ENCODE measurements around the gene NOL4L.

NOL4L gene

GRCh38 chr20:32456869-32457478 lies 128.2 kb downstream of the NOL4L start:
- DNase-seq (ENCODE audit: low read depth) = no peak

- DNase-seq (ENCODE audit: low read depth) = no peak
Measured at GRCh38 chr20:32455901-32456701, 129.0 kb downstream of the NOL4L start.

GRCh38 chr20:32455171-32455900 lies 129.8 kb downstream of the NOL4L start:
- DNase-seq (ENCODE audit: low read depth) = no peak

GRCh38 chr20:32454164-32455145 lies 130.7 kb downstream of the NOL4L start:
- DNase-seq (ENCODE audit: low read depth) = no peak

- DNase-seq (ENCODE audit: low read depth) = no peak
Measured at GRCh38 chr20:32453467-32454163, 131.5 kb downstream of the NOL4L start.

GRCh38 chr20:32452776-32453466 lies 132.2 kb downstream of the NOL4L start:
- no peak for DNase-seq (ENCODE audit: low read depth)

- no peak for DNase-seq (ENCODE audit: low read depth)
Measured at GRCh38 chr20:32451682-32452461, 133.3 kb downstream of the NOL4L start.

- DNase-seq (ENCODE audit: low read depth) = no peak
Measured at GRCh38 chr20:32451340-32451681, 133.8 kb downstream of the NOL4L start.

GRCh38 chr20:32450484-32451061 lies 134.6 kb downstream of the NOL4L start:
- DNase-seq (ENCODE audit: low read depth) = no peak

- no peak for DNase-seq (ENCODE audit: low read depth)
Measured at GRCh38 chr20:32449890-32450401, 135.2 kb downstream of the NOL4L start.

GRCh38 chr20:32449057-32449889 lies 135.9 kb downstream of the NOL4L start:
- DNase-seq (ENCODE audit: low read depth) = no peak

GRCh38 chr20:32448306-32449056 lies 136.7 kb downstream of the NOL4L start:
- no peak for DNase-seq (ENCODE audit: low read depth)

- no peak for DNase-seq (ENCODE audit: low read depth)
Measured at GRCh38 chr20:32447136-32448027, 137.8 kb downstream of the NOL4L start.

- DNase-seq (ENCODE audit: low read depth) = no peak
Measured at GRCh38 chr20:32446301-32447100, 138.6 kb downstream of the NOL4L start.

- DNase-seq (ENCODE audit: low read depth) = no peak
Measured at GRCh38 chr20:32445539-32446273, 139.4 kb downstream of the NOL4L start.
